ENCODE measurements around the gene RYR3. TPM values are rescaled to one million over a fixed set of nuclear protein-coding genes. Genes with fewer than 3 reads are reported as not detected.

Gene RYR3
- not detected in 2 replicates for total RNA-seq

GRCh38 chr15:33310481-33311311 lies at the start of gene RYR3:
Gene RYR3 (plus strand): TSS chr15:33310967. CDS start chr15:33311046, 79 bp downstream.

Other genes starting within 250 kb of the RYR3 start
- gene FMN1, start 116.3 kb upstream of the RYR3 start, total RNA-seq, result 0.17 and 0.23 TPM in 2 replicates

Data from pericardium fibroblast (primary cell).